GM12878 (cell line): Measurements from ENCODE around the gene BFSP2. TPM values are rescaled to one million over a fixed set of nuclear protein-coding genes. Genes with fewer than 3 reads are reported as not detected.

ENCODE experiments used
- ATAC-seq: fragments of 200-7000 bp; cut with Tn5 transposase; 3 replicates; pipeline ENCODE4 v1.9.1; 2020; ENCODE audit warnings: mild to moderate bottlenecking, moderate library complexity
- BruUV-seq: library from RNA; stranded (reverse); fragments of 400-500 nt; replicated peaks from 2 replicates; lab custom pipeline; 2021; lab: Mats Ljungman, UMichigan
- CTCF ChIA-PET: fragments of 300-600 bp; sonication (Branson Sonifier 250); formaldehyde crosslinking; extraction: SDS; loops from one replicate; lab custom pipeline; 2021; ENCODE audit warnings: inconsistent platforms; lab: Yijun Ruan, JAX
- POLR2A ChIA-PET: fragments of 350-600 bp; formaldehyde crosslinking; extraction: SDS; loops from one replicate; lab custom pipeline; 2021; ENCODE audit warnings: inconsistent platforms; lab: Charles Lee
- RAD21 ChIA-PET: fragments of 300-600 bp; sonication (Branson Sonifier 250); formaldehyde crosslinking; loops from one replicate; lab custom pipeline; 2023; ENCODE audit warnings: antibody characterized with exemption; ENCODE audit not compliant: unreplicated experiment; lab: Charles Lee
- SMC1A ChIA-PET: fragments of 300-600 bp; sonication (Branson Sonifier 250); formaldehyde crosslinking; loops from one replicate; lab custom pipeline; 2023; ENCODE audit not compliant: unreplicated experiment, uncharacterized antibody; lab: Charles Lee
- DNase-seq: peaks from one replicate; pipeline ENCODE4 v3.0.0-alpha.2; 2011; ENCODE audit warnings: low read depth, low spot score
- FAIRE-seq: peaks from 3 replicates; lab custom pipeline; 2011; peaks lifted over from hg19 to GRCh38; lab: Jason Lieb, UNC
- H2AFZ ChIP-seq: 2 replicates; pipeline ENCODE4 v1.6.0; 2011; ENCODE audit warnings: low read depth, low read length, control low read depth; ENCODE audit not compliant: control insufficient read depth
- H3K27ac ChIP-seq: 2 replicates; pipeline ENCODE4 v1.5.1; 2011; ENCODE audit warnings: control low read depth; ENCODE audit not compliant: control insufficient read depth, insufficient read depth
- H3K27me3 ChIP-seq, 2 experiments: replicated peaks in 1 of 2; 2 replicates each; pipeline versions ENCODE4 v1.6.0 to v1.6.1; 2011; ENCODE audit warnings: low read length in 1 of 2; ENCODE audit not compliant: control insufficient read depth in 2 of 2, insufficient read depth in 2 of 2
- H3K36me3 ChIP-seq, 2 experiments: 2 replicates each; pipeline ENCODE4 v1.5.1; 2011; ENCODE audit warnings: low read length in 1 of 2; ENCODE audit not compliant: control insufficient read depth in 2 of 2, insufficient read depth in 2 of 2
- H3K4me1 ChIP-seq: 2 replicates; pipeline ENCODE4 v1.6.1; 2011; ENCODE audit warnings: mild to moderate bottlenecking, low read length, moderate library complexity, mixed read lengths; ENCODE audit not compliant: control insufficient read depth, insufficient read depth
- H3K4me2 ChIP-seq: 2 replicates; pipeline ENCODE4 v1.6.0; 2011; ENCODE audit warnings: control low read depth; ENCODE audit not compliant: control insufficient read depth, insufficient read depth
- H3K4me3 ChIP-seq: fragments of 200-600 bp; sonication (generic); 2 replicates; pipeline ENCODE4 v1.5.1; 2016
- H3K79me2 ChIP-seq: 2 replicates; pipeline ENCODE4 v1.6.0; 2011; ENCODE audit warnings: low read length; ENCODE audit not compliant: control insufficient read depth, insufficient read depth
- H3K9ac ChIP-seq: 2 replicates; pipeline ENCODE4 v1.8.0; 2011; ENCODE audit warnings: low read length, control low read depth, mixed read lengths; ENCODE audit not compliant: control insufficient read depth, insufficient read depth
- H3K9me3 ChIP-seq: replicated peaks from 3 replicates; pipeline ENCODE4 v1.5.1; 2011; ENCODE audit warnings: mild to moderate bottlenecking, low read length; ENCODE audit not compliant: control insufficient read depth, insufficient read depth
- H4K20me1 ChIP-seq: 2 replicates; pipeline ENCODE4 v1.6.0; 2011; ENCODE audit not compliant: control insufficient read depth, insufficient read depth
- ELK1 ChIP-seq: IDR thresholded peaks from 2 replicates; pipeline ENCODE4 v1.6.1; 2012; ENCODE audit warnings: low read depth, low read length, improper control_type of control experiment
- FOXM1 ChIP-seq: IDR thresholded peaks from 2 replicates; pipeline ENCODE4 v1.6.1; 2012; ENCODE audit warnings: low read depth, mild to moderate bottlenecking, inconsistent platforms, low read length, moderate library complexity
- SP1 ChIP-seq: IDR thresholded peaks from one replicate; pipeline ENCODE4 v1.6.1; 2011; ENCODE audit warnings: low read depth, low read length
- ZNF592 ChIP-seq: fragments of 450-650 bp; IDR thresholded peaks from 2 replicates; pipeline ENCODE4 v1.6.1; 2017; ENCODE audit warnings: mild to moderate bottlenecking, moderate library complexity
- WGBS: methylation state at CpG from one replicate; pipeline ENCODE4 v1.1.6; 2016; ENCODE audit warnings: low lambda C conversion rate; ENCODE audit not compliant: insufficient replicate concordance, insufficient coverage; ENCODE audit errors: missing lambda C conversion rate; 5-methylcytosine and 5-hydroxymethylcytosine counted together
- in situ Hi-C: fragments of 300-500 bp; cut with MboI; formaldehyde crosslinking; loops from 9 replicates; pipeline ENCODE4 v1.14.3; 2018; ENCODE audit warnings: mixed read lengths
- intact Hi-C: fragments of 100-400 bp; cut with micrococcal nuclease; formaldehyde crosslinking; loops from one replicate; pipeline ENCODE4 v1.14.2; 2022; ENCODE audit not compliant: unreplicated experiment
- polyA plus RNA-seq, 11 experiments: library from polyadenylated mRNA; depleted of rRNA in 4 of 11; unstranded in 6 of 11; stranded (reverse) in 5 of 11; fragments of >200 nt; fragmentation: Nextera tagmentation in 4 of 11; fragmentation: Illumina TruSeq in 1 of 11; extraction: Ambion mirVana in 4 of 11; extraction: Trizol in 1 of 11; gene quantifications; 1 replicate in 1 of 11; 2 replicates in 10 of 11; pipeline versions ENCODE4 v1.2.1 to v1.2.3, GENCODE V29; 2011 to 2016; ENCODE audit warnings: inconsistent platforms in 2 of 11, missing spikeins in 2 of 11, low read depth in 1 of 11
- total RNA-seq, 4 experiments: library from RNA; depleted of rRNA in 3 of 4; stranded (reverse); fragments of >200 nt in 3 of 4; fragmentation: Illumina TruSeq in 1 of 4; extraction: Trizol in 1 of 4; gene quantifications; 2 replicates each; pipeline versions ENCODE4 v1.2.1 to v1.2.3, GENCODE V29; 2013 to 2021

BFSP2 gene
- total and polyA plus RNA-seq, 10 of the 15 experiments (the other 5 are each of a cell fraction or from before 2014, with no cell fraction given): 1.5 to 20.4 (median 7.3) TPM

- no TSS peak for BruUV-seq
- Histone ChIP-seq H2AFZ (no peak overlapping the region), H3K9me3 (no peaks in the 10 kb centered on the region), H3K4me2 (no peak overlapping the region), H4K20me1 (no peaks in the 10 kb centered on the region), H3K4me1 (peaks cover 2% of the 10 kb centered on the region; the same call in 1 of the 2 replicates), H3K36me3 (no peaks in the 10 kb centered on the region), H3K79me2 (no peaks in the 10 kb centered on the region), H3K27me3 (peaks cover 0 to 4% of the 10 kb centered on the region in 2 experiments; a peak in 1 of 4 replicates), H3K9ac (no peak overlapping the region), H3K4me3 (no peak overlapping the region), H3K27ac (no peak overlapping the region)
- FAIRE-seq: no peak
- intact Hi-C loops (no loop called here), in situ Hi-C loops (no loop called here)
- 64% methylated on average over 15 of the region's 15 CpGs for WGBS
- ATAC-seq: no peak
- ChIA-PET POLR2A (no interaction called here), RAD21 (no interaction called here), SMC1A (no interaction called here), CTCF (no interaction called here)
- no peak for TF ChIP-seq ELK1
- TF ChIP-seq SP1: no peak
- TF ChIP-seq ZNF592: no peak
- TF ChIP-seq FOXM1: no peak
- DNase-seq: no peak
Observed at GRCh38 chr3:133419151-133419909, 19.5 kb downstream of the BFSP2 start.
